Stimulated activated CD8-positive, alpha-beta memory T cell treated with anti-CD3 and anti-CD28 coated beads, Interleukin-7, amount 100 ng/mL, for 48 hours (primary cell): Measurements from ENCODE around the gene SH3PXD2B.
"Not testable (repeated sequence)": the region's sequence is repeated elsewhere in the genome, so short reads cannot be mapped to it uniquely, and the experiment has no call there.

Experiments used
- DNase-seq, 2 donors: peaks; one replicate each; pipeline ENCODE4 v3.0.0-alpha.2; 2020; ENCODE audit warnings: low read depth in 1 of 2; ENCODE audit errors: extremely low read depth in 1 of 2

SH3PXD2B gene

GRCh38 chr5:172486451-172486850, 32.1 kb upstream of the SH3PXD2B start:
- DNase-seq, result no peak

GRCh38 chr5:172485511-172486202, 31.3 kb upstream of the SH3PXD2B start:
- DNase-seq, result no peak

DNA sequence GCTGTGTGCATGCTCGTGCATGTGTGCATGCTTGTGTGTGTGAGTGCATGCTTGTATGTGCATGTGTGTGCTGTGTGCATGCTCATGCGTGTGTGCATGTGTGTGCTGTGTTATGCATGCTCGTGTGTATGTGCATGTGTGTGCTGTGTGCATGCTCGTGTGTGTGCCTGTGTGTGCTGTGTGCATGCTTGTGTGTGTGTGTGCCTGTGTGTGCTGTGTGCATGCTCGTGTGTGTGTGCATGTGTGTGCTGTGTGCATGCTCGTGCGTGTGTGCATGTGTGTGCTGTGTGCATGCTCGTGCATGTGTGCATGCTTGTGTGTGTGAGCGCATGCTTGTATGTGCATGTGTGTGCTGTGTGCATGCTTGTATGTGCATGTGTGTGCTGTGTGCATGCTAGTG, 30.3 kb upstream of the SH3PXD2B start:
- DNase-seq, result no peak

- DNase-seq, result no peak
Measured at GRCh38 chr5:172482156-172483020, 28.1 kb upstream of the SH3PXD2B start.

DNA sequence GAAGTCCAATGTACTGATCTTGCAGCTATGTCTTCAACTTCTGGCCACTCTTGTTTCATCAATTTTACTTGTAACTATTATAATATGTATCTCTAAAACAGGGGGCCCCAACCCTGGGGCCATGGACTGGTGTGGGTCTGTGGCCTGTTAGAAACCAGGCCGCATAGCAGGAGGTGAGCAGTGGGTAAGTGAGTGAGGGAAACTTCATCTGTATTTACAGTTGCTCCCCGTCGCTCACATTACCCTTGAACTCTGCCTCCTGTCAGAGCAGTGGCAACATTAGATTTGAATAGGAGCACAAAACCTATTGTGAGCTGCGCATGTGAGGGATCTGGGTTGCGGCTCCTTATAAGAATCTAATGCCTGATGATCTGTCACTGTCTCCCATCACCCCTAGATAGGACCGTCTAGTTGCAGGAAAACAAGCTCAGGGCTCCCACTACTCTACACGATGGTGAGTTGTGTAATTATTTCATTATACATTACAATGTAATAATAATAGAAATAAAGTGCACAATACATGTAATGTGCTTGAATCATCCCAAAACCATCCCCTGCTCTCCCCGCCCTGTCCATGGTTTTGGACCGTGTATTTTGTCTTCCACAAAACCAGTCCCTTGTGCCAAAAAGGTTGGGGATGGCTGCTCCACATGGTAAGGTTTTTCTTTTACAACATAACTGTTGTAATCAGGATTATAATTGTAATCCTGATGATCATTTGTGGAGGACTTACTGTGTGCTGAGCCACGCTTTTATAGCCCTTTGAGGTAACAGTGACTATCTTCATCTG, 26.9 kb upstream of the SH3PXD2B start:
- no peak for DNase-seq

GRCh38 chr5:172479784-172480115, 25.4 kb upstream of the SH3PXD2B start:
- DNase-seq, result no peak

GRCh38 chr5:172479034-172479783, 24.9 kb upstream of the SH3PXD2B start:
- DNase-seq, result peak; percentile 18 to 57

DNA sequence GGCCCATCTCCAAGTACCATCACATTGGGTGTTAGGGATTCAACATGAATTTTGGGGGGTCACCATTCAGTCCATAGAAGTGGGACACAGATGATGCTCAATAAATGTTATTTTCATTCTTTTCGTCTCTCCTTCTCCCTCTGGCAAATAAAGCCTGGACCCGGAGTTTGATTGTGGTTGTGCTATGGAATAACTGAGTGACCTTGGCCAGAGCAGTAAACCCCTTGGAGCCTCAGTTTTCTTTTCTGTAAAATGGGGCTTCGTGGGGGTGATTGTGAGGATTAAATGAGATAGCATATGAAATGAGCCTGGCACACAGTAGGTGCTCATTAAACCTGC, 24.3 kb upstream of the SH3PXD2B start:
- DNase-seq, result not testable (repeated sequence)

DNA sequence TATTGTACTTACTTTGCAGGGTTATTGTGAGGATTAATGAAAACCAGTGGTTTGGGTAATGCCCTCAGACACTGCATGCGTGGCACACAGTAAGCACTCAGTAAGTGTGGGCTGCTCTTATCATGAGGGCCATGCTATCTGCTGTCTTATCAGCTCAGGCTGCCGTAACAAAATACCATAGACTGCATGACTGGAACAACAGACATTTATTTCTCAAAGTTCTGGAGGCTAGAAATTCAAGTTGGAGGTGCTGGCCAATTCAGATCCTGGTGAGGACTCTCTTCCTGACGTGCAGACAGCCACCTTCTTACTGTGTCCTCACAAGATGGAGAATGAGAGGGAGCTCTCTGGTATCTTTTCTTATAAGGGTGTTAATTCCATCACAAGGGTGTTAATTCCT, 23.9 kb upstream of the SH3PXD2B start:
- no peak for DNase-seq

- DNase-seq, result no peak
Measured at GRCh38 chr5:172477466-172477865, 23.1 kb upstream of the SH3PXD2B start.

GRCh38 chr5:172474293-172474692, 20.0 kb upstream of the SH3PXD2B start:
- DNase-seq, result no peak

GRCh38 chr5:172473427-172473826, 19.1 kb upstream of the SH3PXD2B start:
- no peak for DNase-seq

GRCh38 chr5:172469697-172470096, 15.4 kb upstream of the SH3PXD2B start:
- no peak for DNase-seq

- DNase-seq, result no peak
Measured at GRCh38 chr5:172466062-172466461, 11.7 kb upstream of the SH3PXD2B start.

GRCh38 chr5:172463031-172463430, 8.7 kb upstream of the SH3PXD2B start:
- DNase-seq, result no peak

GRCh38 chr5:172459783-172460165, 5.4 kb upstream of the SH3PXD2B start:
- no peak for DNase-seq

- DNase-seq, result no peak
Measured at GRCh38 chr5:172458976-172459782, 4.9 kb upstream of the SH3PXD2B start.

- DNase-seq, result no peak
Measured at GRCh38 chr5:172456076-172456722, 1.9 kb upstream of the SH3PXD2B start.

DNA sequence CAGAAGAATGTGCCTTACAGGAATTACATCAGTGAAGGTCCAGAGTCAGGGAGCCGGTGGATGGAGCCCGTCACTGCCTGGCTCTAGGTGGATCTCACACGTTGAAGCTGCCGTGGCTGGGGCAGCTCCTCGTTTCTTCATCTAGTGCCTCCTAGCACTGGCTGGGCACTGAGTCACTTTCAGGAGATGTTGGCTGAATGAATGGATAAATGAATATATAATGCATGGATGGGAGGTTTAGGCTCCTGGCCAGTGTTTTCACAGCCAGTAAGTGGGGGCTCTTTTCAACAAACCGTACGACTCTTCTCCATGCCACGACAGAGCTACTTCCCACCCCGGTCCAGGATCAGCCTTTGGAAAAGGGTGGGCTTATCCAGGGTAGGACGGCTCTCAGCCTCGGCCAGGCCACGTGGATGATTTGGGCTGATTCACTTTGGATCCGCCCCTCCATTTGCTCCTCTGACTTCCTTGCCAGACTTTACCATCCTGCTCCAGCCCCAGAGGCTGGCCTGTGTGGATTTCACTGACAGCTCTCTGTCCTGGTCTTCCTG, 1.3 kb upstream of the SH3PXD2B start:
- DNase-seq, result no peak

GRCh38 chr5:172455087-172455381, 709 bp upstream of the SH3PXD2B start:
- DNase-seq, result no peak
